Hematopoietic multipotent progenitor cell (in vitro differentiated cells): Measurements from ENCODE around the gene OXGR1. TPM values are rescaled to one million over a fixed set of nuclear protein-coding genes. Genes with fewer than 3 reads are reported as not detected.

Source experiments
- DNase-seq, 3 donors: peaks; one replicate each; pipeline ENCODE4 v3.0.0-alpha.2; 2011 to 2015; ENCODE audit warnings: low read depth in 2 of 3, low spot score in 2 of 3
- small RNA-seq: library from RNA; depleted of rRNA; stranded (forward); fragments of <200 nt; gene quantifications from one replicate; pipeline ENCODE3, GENCODE V24; 2012
- total RNA-seq: library from RNA; depleted of rRNA; stranded (reverse); fragments of >200 nt; gene quantifications from one replicate; pipeline ENCODE4 v1.2.3, GENCODE V29; 2012

The OXGR1 gene
- total RNA-seq, 1 donor, result 0.54 TPM

DNA sequence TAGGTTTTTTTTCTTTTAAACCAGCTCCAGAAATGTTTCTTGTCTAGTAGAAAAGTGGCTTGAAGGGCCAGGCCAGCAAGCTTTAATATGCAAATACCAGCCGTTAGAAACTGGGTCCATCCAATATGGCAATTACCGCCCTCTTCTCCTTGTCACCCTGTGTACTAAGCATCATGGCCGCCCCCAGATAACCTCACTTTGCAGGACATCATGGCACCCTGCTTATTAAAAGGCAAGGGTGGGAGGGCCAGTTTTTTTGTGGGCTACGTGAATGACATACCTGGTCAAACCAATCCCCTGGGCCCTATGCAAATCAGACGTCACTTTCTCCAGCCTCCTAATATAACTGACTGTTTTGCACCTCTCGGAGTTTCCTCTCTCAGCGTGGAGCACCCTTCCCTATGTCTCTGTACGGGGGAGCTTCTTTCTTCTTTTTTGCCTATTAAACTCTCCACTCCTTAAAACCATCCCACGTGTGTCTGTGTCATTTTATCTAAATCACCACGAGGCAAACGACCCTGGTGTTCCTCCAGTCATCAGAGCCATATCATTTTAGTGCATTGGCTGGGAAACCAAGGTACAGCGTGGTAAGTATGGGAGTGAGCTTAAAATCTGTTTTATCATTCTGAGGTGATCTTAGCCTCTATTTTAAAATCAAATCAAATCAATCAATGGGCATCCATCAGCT lies 27.7 kb downstream of the OXGR1 start:
- DNase-seq, result no peak

DNA sequence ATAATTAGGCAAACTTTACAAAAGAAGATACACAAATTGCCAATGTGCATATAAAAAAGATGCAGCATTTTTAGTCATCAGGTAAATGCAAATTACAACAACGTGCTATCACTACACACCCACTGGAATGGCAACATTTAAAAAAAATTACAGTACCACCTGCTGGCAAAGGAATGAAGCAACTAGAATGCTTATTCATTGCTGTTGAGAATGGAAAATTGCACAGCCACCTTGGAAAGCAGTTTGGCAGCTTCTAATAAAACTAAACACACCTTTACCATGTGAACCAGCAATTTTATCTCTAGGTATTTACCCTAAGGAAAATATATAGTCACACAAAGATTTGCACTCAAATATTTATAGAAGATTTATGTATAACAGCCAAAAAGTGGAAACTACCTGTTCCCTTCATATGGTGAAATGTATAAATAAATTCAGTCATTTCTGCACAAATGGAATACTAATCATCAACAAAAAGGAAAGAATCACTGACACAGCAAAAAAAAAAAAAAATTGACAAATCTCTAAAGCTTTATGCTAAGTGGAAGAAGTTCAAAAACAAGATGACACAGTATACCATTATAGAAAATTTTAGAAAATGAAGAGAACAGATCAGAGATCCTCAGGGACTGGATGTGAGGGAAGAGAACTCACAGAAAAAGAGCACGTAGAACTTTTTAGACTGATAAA lies 30.3 kb downstream of the OXGR1 start:
- DNase-seq, result no peak

- DNase-seq, result no peak
These were observed 33.9 kb downstream of the OXGR1 start for GRCh38 chr13:96960379-96960778.

DNA sequence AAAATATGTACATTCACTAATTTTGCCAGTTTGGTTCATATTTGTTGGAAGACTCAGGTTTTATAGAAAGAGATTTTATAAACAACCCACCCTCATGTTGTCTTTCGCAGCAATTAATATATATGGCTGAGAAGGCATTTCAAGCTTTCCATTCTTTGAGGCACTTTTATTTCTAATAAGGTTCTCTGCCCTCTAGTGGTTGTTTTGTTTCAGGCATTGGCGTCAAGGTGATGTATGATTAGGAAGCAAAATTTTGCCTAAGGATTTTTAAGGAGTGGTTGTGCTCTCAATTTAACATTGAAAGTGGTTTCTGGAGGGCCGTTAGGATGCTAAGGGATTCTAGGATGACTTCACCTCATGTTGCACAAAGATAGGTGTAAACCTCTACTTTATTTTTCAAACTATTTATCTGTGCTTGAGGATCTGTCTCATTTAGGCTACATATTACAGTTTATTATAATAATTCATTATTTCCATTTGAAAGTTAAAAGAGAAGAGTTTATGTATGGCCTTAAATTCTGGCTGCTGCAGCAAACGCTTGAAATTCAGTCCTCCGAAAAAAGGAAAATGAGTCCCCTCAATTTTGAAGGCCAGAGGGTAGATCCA lies 35.9 kb downstream of the OXGR1 start:
- peak in 2 of 3 donors; percentile 15 to 46 for DNase-seq

- no peak for DNase-seq
These were observed 41.7 kb downstream of the OXGR1 start for GRCh38 chr13:96952595-96952994.

DNA sequence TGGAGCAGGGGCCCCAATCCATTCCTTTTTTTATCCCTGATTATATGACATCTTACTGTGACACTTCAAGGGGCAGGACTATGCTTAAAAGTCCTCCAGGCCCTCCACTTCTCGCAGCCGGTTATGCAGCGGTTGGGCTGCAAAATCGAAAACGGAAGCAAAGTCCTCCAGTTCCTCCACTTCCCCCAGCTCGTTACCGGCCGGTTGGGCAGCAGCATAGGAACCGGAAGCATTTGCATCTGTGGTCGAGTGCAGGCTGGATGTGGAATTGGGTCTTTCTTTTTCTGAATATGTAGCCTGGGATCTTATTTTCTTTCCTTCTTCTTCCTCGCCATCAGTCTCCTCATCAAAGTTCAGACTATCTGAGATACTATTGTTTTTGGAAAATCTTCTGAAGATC lies 46.1 kb downstream of the OXGR1 start:
- no peak for DNase-seq

DNA sequence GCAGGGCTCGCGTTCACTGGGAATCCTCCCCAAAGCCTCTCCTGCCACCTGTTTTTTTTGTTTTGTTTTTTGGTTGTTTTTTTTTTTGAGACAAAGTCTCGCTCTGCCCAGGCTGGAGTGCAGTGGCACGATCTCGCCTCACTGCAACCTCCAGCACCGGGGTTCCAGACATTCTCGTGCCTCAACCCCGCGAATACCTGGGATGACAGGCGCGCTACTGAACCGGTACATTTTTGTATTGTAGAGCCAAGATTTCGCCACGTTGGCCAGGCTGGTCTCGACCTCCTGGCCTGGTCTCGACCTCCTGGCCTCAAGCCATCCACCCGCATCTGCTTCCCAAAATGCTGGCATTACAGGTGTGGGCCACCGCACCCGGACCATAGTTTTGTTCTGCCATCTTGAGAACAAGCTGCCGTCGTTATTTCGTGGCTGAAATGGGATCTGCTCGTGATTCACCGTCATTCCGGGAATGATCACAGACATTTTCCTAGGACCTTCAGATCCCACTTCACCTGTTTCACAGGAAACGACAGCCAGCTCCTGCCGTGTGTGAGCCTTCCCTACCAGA lies 46.8 kb downstream of the OXGR1 start:
- DNase-seq, result no peak

GRCh38 chr13:96946709-96947311 lies 47.5 kb downstream of the OXGR1 start:
- no peak for DNase-seq

- DNase-seq, result no peak
These were observed 53.3 kb downstream of the OXGR1 start for GRCh38 chr13:96940961-96941360.

DNA sequence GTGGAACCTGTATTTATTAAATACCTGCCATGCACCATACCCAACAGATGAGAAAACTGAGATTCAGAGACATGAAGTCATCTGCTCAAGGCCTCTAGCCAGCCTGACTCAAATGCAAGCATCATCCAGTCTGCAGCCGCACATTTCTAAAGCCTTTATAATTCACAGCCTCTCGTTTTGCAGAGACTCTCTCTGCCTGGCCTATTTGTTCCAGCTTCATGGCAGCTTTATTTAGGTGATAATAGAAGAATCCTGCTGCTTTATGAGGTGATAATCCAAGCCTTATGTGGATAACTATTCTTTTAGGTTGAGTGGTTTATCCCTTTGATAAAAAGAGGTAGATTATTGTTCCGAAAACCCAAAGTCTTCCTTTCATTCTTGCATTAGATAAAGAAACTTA lies 58.4 kb downstream of the OXGR1 start:
- DNase-seq, result no peak

Small RNA genes within 50 kb of the gene (small RNA-seq; reads per million reads assigned to genes)
- gene RN7SKP7, result not detected

Other genes starting within 250 kb of the OXGR1 start
- 21.8 TPM for gene MBNL2, start 227.9 kb upstream of the OXGR1 start, total RNA-seq